Measurements from ENCODE around the gene PDLIM7.

The PDLIM7 gene

GRCh38 chr5:177508221-177508611, 10.8 kb upstream of the PDLIM7 start:
- FAIRE-seq (no peak), DNase-seq (ENCODE audit: insufficient read length, low spot score) (no peak)

GRCh38 chr5:177507596-177508220, 10.3 kb upstream of the PDLIM7 start:
- no peak for DNase-seq (ENCODE audit: insufficient read length, low spot score)
- no peak for FAIRE-seq

GRCh38 chr5:177507165-177507564, 9.8 kb upstream of the PDLIM7 start:
- DNase-seq (ENCODE audit: insufficient read length, low spot score) (no peak), FAIRE-seq (no peak)

- DNase-seq (ENCODE audit: insufficient read length, low spot score), result no peak
- no peak for FAIRE-seq
Measured at GRCh38 chr5:177505075-177505474, 7.7 kb upstream of the PDLIM7 start.

- no peak for FAIRE-seq
- no peak for DNase-seq (ENCODE audit: insufficient read length, low spot score)
Measured at GRCh38 chr5:177504086-177505056, 7.0 kb upstream of the PDLIM7 start.

- DNase-seq (ENCODE audit: insufficient read length, low spot score) (no peak), FAIRE-seq (no peak)
Measured at GRCh38 chr5:177503351-177504085, 6.1 kb upstream of the PDLIM7 start.

GRCh38 chr5:177502886-177503285, 5.5 kb upstream of the PDLIM7 start:
- no peak for DNase-seq (ENCODE audit: insufficient read length, low spot score)
- FAIRE-seq, result no peak

- FAIRE-seq (no peak), DNase-seq (ENCODE audit: insufficient read length, low spot score) (no peak)
Measured at GRCh38 chr5:177501874-177502678, 4.7 kb upstream of the PDLIM7 start.

GRCh38 chr5:177500685-177501522, 3.5 kb upstream of the PDLIM7 start:
- DNase-seq (ENCODE audit: insufficient read length, low spot score), result peak; percentile 87
- no peak for FAIRE-seq

GRCh38 chr5:177499842-177500241, 2.4 kb upstream of the PDLIM7 start:
- no peak for DNase-seq (ENCODE audit: insufficient read length, low spot score)
- FAIRE-seq, result no peak

- FAIRE-seq (no peak), DNase-seq (ENCODE audit: insufficient read length, low spot score) (no peak)
Measured at GRCh38 chr5:177498013-177498787, 796 bp upstream of the PDLIM7 start.

GRCh38 chr5:177496727-177497291, 595 bp downstream of the PDLIM7 start:
- DNase-seq (ENCODE audit: insufficient read length, low spot score), result peak; percentile 90
- FAIRE-seq, result no peak

GRCh38 chr5:177496070-177496726, 1.2 kb downstream of the PDLIM7 start:
- FAIRE-seq (no peak), DNase-seq (ENCODE audit: insufficient read length, low spot score) (no peak)

GRCh38 chr5:177495243-177496060, 2.0 kb downstream of the PDLIM7 start:
- DNase-seq (ENCODE audit: insufficient read length, low spot score) (no peak), FAIRE-seq (no peak)

GRCh38 chr5:177494346-177495195, 2.8 kb downstream of the PDLIM7 start:
- FAIRE-seq, result peak; percentile 65
- peak; percentile 77 for DNase-seq (ENCODE audit: insufficient read length, low spot score)

- DNase-seq (ENCODE audit: insufficient read length, low spot score) (no peak), FAIRE-seq (no peak)
Measured at GRCh38 chr5:177493795-177494345, 3.5 kb downstream of the PDLIM7 start.
